Measurements from ENCODE around the gene MGST2. TPM values are rescaled to one million over a fixed set of nuclear protein-coding genes. Genes with fewer than 3 reads are reported as not detected.

MGST2 gene
- total and polyA plus RNA-seq, 2 experiments from 2014 or later = 82.4 to 97.9 TPM

- WGBS (ENCODE audit: low lambda C conversion rate, missing lambda C conversion rate) = 84% methylated on average over 4 of the region's 4 CpGs
These were observed 40.1 kb upstream of the MGST2 start for GRCh38 chr4:139625482-139625881.

GRCh38 chr4:139628184-139629012 is 37.2 kb upstream of the MGST2 start:
- no peak for TF ChIP-seq EZH2phosphoT487 (IDR thresholded peaks at IDR 0.05; ENCODE audit: low read depth, severe bottlenecking, unreplicated experiment)
- H3K4me2 ChIP-seq = peak overlapping the region; percentile 69
- no peaks in the 10 kb centered on the region for H4K20me1 ChIP-seq (ENCODE audit: insufficient read depth, poor library complexity, severe bottlenecking)
- no peak overlapping the region for H3K4me3 ChIP-seq
- H3K9me3 ChIP-seq (ENCODE audit: low read depth) = no peaks in the 10 kb centered on the region
- H3K27ac ChIP-seq = no peak overlapping the region
- H3K36me3 ChIP-seq (replicated peaks; ENCODE audit: insufficient read depth, low read depth) = no peaks in the 10 kb centered on the region
- H3K9me2 ChIP-seq (replicated peaks; ENCODE audit: insufficient read depth) = no peaks in the 10 kb centered on the region
- peaks cover 8% of the 10 kb centered on the region for H3K4me1 ChIP-seq (ENCODE audit: insufficient read depth)
- WGBS (ENCODE audit: low lambda C conversion rate, missing lambda C conversion rate) = 24% methylated on average over 16 of the region's 16 CpGs
- DNase-seq (ENCODE audit: low spot score) = no peak
- peaks cover 4% of the 10 kb centered on the region for H3K27me3 ChIP-seq
- no peaks in the 10 kb centered on the region for H3K79me2 ChIP-seq
- H2AFZ ChIP-seq = peak overlapping the region; percentile 70

More at GRCh38 chr4:139625482-139625881, 40.1 kb upstream of the MGST2 start:
- Histone ChIP-seq H3K36me3 (replicated peaks; ENCODE audit: insufficient read depth, low read depth) (no peaks in the 10 kb centered on the region), H3K4me2 (no peak overlapping the region), H3K4me1 (ENCODE audit: insufficient read depth) (peaks cover 8% of the 10 kb centered on the region), H3K27me3 (no peaks in the 10 kb centered on the region), H3K79me2 (no peaks in the 10 kb centered on the region), H3K4me3 (no peak overlapping the region), H3K9me2 (replicated peaks; ENCODE audit: insufficient read depth) (no peaks in the 10 kb centered on the region), H3K9me3 (ENCODE audit: low read depth) (no peaks in the 10 kb centered on the region), H4K20me1 (ENCODE audit: insufficient read depth, poor library complexity, severe bottlenecking) (no peaks in the 10 kb centered on the region), H2AFZ (no peak overlapping the region), H3K27ac (no peak overlapping the region)
- DNase-seq (ENCODE audit: low spot score) = no peak
- TF ChIP-seq EZH2 (IDR thresholded peaks at IDR 0.05; ENCODE audit: borderline replicate concordance) (no peak), CTCF (IDR thresholded peaks at IDR 0.05; ENCODE audit: poor library complexity) (no peak), EZH2phosphoT487 (IDR thresholded peaks at IDR 0.05; ENCODE audit: low read depth, severe bottlenecking, unreplicated experiment) (no peak)

- Histone ChIP-seq H3K27ac (no peak overlapping the region), H3K79me2 (no peaks in the 10 kb centered on the region), H3K9me3 (ENCODE audit: low read depth) (no peaks in the 10 kb centered on the region), H3K4me2 (no peak overlapping the region), H3K4me3 (no peak overlapping the region), H4K20me1 (ENCODE audit: insufficient read depth, poor library complexity, severe bottlenecking) (no peaks in the 10 kb centered on the region), H3K36me3 (replicated peaks; ENCODE audit: insufficient read depth, low read depth) (no peaks in the 10 kb centered on the region), H3K4me1 (ENCODE audit: insufficient read depth) (peaks cover 8% of the 10 kb centered on the region), H3K9me2 (replicated peaks; ENCODE audit: insufficient read depth) (no peaks in the 10 kb centered on the region), H2AFZ (no peak overlapping the region), H3K27me3 (peaks cover 4% of the 10 kb centered on the region)
- TF ChIP-seq CTCF (IDR thresholded peaks at IDR 0.05; ENCODE audit: poor library complexity) = no peak
- TF ChIP-seq EZH2 (IDR thresholded peaks at IDR 0.05; ENCODE audit: borderline replicate concordance) = no peak
- no peak for TF ChIP-seq EZH2phosphoT487 (IDR thresholded peaks at IDR 0.05; ENCODE audit: low read depth, severe bottlenecking, unreplicated experiment)
- 87% methylated on average over 3 of the region's 3 CpGs for WGBS (ENCODE audit: low lambda C conversion rate, missing lambda C conversion rate)
- no peak for DNase-seq (ENCODE audit: low spot score)
These were observed 36.0 kb upstream of the MGST2 start for GRCh38 chr4:139629436-139630125.

- H3K27ac ChIP-seq = no peak overlapping the region
- no peaks in the 10 kb centered on the region for H3K79me2 ChIP-seq
- DNase-seq (ENCODE audit: low spot score) = no peak
- TF ChIP-seq EZH2phosphoT487 (IDR thresholded peaks at IDR 0.05; ENCODE audit: low read depth, severe bottlenecking, unreplicated experiment) = no peak
- no peaks in the 10 kb centered on the region for H3K36me3 ChIP-seq (replicated peaks; ENCODE audit: insufficient read depth, low read depth)
- no peaks in the 10 kb centered on the region for H3K9me2 ChIP-seq (replicated peaks; ENCODE audit: insufficient read depth)
- H4K20me1 ChIP-seq (ENCODE audit: insufficient read depth, poor library complexity, severe bottlenecking) = no peaks in the 10 kb centered on the region
- peaks cover 8% of the 10 kb centered on the region for H3K4me1 ChIP-seq (ENCODE audit: insufficient read depth)
- no peak overlapping the region for H3K4me2 ChIP-seq
- WGBS (ENCODE audit: low lambda C conversion rate, missing lambda C conversion rate) = 100% methylated on average over 1 of the region's 1 CpG
- H3K9me3 ChIP-seq (ENCODE audit: low read depth) = no peaks in the 10 kb centered on the region
- no peak overlapping the region for H3K4me3 ChIP-seq
- peaks cover 4% of the 10 kb centered on the region for H3K27me3 ChIP-seq
- H2AFZ ChIP-seq = no peak overlapping the region
These were observed 35.5 kb upstream of the MGST2 start for GRCh38 chr4:139630126-139630495.

All from hepatocyte (in vitro differentiated cells).